Measurements from ENCODE around the gene TRAF3IP3.

DNA sequence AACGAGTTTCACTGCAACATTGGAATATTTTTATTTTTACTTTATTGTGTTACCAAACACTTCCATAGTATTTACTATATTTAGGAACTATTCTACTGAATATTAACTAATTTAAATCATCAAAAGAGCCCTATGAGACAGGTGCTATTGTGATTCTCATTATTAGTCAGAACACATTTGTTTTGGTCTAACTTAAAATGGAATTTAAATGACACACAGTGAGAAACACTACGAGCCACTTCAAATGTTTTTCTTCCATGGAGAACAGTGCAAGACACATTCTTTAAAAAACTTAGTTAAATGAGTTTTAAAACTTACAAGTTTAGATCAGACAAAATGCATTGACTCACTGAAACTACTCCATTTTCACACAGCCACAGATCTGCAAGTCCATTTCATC is 6.6 kb upstream of the TRAF3IP3 start:
- TF ChIP-seq EZH2 (IDR thresholded peaks at IDR 0.05; ENCODE audit: borderline replicate concordance, insufficient read depth, low read depth, low read length, poor library complexity, severe bottlenecking) = no peak
- TF ChIP-seq, protein P1, sequence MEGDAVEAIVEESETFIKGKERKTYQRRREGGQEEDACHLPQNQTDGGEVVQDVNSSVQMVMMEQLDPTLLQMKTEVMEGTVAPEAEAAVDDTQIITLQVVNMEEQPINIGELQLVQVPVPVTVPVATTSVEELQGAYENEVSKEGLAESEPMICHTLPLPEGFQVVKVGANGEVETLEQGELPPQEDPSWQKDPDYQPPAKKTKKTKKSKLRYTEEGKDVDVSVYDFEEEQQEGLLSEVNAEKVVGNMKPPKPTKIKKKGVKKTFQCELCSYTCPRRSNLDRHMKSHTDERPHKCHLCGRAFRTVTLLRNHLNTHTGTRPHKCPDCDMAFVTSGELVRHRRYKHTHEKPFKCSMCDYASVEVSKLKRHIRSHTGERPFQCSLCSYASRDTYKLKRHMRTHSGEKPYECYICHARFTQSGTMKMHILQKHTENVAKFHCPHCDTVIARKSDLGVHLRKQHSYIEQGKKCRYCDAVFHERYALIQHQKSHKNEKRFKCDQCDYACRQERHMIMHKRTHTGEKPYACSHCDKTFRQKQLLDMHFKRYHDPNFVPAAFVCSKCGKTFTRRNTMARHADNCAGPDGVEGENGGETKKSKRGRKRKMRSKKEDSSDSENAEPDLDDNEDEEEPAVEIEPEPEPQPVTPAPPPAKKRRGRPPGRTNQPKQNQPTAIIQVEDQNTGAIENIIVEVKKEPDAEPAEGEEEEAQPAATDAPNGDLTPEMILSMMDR (IDR thresholded peaks at IDR 0.05) = no peak
